SHP77 (cell line): Measurements from ENCODE around the gene LSM8.
"Not testable (repeated sequence)": the region's sequence is repeated elsewhere in the genome, so short reads cannot be mapped to it uniquely, and the experiment has no call there.

Experiments
- DNase-seq, 2 experiments: peaks; one replicate each; lab custom pipeline; 2025; lab: John Stamatoyannopoulos, UW

Gene LSM8

DNA sequence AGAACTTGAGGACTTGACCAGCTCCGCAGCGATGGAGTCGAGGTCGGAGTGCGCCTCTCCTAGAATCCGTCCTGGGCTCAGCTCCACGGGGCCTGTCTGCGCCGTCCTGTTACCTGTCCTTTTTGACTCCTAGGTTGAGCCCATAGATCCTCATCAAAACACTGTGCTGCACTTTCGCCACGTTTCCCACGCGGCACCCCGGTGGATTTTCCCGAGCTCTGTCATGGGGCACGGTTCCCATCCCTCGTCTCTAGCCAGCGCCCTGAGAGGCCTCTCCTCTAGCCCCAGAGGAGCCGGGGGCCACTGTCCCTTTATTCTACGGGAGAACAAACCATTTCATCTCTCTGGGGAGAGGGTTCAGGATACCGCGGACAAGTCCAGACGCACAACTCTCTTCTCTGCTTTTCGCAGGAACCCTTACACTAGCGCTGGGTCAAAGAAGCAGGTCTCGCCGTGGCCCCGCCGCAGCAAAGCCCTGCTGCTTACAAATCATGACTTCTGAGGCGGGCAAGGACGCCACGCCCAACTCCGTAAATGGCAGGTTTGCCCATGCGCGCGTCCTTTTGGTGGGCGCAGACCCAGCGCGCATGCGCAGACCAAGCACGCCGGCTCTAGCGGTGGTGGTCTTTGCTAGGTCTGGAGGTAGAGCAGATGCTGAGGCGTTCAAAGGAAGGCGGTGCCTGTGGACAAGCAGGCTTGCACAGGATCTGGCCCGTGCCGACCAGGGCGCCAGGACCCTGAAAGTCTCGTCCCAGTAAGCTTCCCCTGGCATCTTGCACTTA, 30.3 kb downstream of the LSM8 start:
- DNase-seq, result no peak

DNA sequence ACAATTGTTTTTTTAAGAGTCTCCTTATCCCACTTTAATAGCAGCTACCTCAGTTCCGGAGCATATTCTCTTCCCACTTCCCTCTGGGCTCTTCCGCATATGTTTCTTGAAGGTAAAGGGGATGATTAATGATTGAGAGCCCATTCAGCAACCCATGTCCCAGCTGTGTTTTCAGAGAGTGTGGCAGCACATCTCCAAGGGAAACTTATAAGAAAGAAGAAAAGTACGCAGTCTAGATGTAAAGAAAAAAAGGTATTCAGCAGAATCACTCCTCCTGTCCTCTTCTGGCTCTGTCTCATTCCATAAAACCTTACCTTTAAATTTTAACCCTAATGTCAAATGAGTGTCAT, 30.8 kb downstream of the LSM8 start:
- DNase-seq, result no peak

DNA sequence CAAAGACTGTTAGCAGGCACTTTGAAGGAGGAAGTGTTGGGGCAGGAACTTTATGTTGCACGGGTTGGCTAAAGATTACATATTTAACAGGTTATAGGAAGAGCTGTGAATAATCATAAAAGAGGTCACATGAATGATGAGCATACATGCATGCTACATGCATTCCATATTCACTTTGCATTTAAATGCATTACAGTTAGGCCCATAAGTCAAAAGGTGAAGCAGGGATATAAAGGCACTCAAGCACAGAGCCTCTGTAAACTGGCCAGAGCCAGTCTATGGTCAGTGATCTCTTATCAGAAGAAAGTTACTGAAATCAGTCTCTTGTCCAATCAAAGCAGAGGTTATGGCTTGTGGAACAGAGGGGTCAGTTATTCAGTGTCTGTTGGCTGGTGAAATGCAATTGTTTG, 33.3 kb downstream of the LSM8 start:
- DNase-seq, result no peak

DNA sequence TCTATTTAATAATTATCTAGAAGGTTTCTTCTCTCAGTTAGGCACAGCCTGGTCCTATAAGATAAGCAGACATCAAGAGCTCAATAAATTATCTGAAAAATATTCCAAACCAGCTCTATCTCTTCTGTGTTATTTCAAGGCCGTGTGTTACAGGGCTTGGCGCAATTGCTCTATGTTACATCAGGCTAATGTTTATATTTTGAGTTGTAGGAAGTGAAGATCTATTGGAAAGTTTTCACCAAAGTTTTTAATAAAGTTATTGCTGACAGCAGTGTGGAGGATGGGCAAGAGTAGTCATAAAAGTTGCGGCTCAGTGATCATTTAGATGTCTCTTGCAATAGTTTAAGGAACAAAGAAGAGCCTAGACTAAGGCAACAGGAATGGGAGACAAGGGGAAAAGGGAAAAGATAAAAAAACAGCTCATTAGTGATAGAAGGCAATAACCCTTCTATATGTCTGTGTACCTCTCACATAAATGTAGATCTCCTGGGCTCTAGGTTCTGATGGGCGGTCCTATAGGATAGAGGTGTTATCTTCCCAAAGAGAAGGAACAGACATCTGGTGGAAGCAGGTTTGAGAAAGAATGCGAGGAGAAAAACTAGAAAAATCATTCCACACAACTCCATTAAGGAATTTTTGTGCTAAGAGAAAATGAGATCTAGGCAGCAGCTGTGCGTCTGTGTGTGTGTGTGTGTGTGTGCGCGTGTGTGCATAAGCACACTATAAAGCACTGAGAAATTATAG, 34.6 kb downstream of the LSM8 start:
- no peak for DNase-seq

DNA sequence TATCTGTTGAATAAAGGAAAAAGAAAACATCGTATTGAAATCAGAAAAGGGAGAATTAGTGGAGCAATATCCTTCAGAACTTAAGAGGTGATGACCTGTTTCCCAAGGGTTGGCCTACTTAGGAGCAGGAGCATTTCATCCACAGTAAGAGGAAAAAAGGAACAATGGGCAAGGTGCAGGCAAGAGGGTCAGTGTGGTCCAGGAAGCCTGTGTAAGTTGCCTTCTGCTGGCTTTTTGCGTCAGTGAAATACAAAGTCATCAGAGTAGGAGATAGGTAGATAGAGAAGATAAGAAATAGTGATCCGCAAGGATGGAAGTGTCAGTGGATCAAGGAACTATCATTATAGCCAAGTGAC, 35.2 kb downstream of the LSM8 start:
- DNase-seq, result no peak

DNA sequence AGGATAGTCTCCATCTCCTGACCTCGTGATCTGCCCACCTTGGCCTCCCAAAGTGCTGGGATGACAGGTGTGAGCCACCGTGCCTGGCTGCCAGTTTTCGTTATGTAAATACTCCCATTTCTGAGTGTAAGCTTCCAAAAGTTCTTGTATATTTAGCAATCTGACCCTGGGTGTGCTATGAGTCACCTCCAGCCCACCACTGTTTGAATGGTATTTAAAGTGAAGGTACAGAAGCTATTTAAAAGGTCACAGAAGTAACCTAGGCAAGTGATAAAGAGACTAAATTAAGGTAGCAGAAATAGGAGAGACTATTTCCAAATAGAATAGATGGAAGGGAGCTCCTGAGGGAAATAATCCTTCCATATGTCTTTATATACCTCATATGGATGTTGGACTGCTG, 36.6 kb downstream of the LSM8 start:
- DNase-seq, result no peak

DNA sequence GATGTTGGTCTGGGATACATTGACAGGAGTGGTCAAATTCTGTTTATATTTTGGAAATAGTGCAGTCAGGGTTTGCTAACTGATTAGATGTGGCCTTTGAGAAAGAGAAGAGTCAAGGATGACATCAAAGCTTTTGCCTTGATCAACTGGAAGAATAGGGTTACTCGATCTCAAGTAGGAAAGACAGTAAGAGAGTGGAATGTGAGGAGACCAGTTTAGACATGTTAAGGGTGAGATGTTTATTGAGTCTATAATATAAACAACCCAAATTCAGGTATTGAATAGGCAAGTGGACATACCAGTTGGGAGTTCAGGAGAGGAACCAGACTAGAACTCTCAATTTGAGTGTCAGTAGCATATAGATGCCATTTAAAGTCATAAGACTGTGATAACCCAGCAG, 38.6 kb downstream of the LSM8 start:
- no peak for DNase-seq

DNA sequence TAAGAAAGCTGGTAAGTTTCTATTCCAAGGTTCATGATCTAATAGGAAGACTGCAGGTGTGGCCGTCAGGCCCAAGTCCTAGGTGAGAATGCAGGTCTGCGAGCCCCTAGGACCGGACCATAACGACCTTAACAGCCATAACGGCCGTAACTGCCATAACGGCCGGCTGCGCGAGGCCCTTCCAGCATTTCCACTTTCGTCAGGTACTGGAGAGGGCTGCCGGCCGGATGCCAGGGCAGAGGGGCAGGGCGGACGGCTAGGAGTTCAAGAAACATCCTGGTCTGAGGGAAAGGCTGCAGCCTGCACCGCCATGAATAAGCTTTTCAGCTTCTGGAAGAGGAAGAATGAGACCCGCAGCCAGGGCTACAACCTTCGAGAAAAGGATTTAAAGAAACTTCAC, 40.6 kb downstream of the LSM8 start, which contains the start of gene ANKRD7:
Gene ANKRD7 (plus strand): TSS at position 184 of the 400 bp plus-strand sequence. CDS start 127 bp downstream, at position 311.
- DNase-seq, result no peak

DNA sequence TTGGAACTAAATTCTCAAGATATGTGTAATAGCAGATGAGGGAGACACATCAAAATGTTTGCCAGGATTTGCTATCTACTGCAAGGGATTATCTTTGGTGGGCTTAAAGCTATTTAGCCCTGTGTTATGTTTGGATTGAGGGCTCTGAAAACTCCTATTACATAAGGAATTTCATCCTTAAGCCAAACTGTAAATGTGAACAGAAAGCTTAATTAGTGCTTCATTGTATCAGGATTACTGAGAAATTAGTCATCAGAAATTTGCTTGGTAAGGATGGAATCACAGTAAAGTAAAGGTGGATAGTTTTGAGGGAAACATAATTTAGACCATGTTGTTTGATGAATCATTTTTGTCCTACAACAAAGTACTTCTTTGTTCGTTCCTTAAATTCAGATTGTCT, 48.9 kb downstream of the LSM8 start:
- DNase-seq, result no peak

DNA sequence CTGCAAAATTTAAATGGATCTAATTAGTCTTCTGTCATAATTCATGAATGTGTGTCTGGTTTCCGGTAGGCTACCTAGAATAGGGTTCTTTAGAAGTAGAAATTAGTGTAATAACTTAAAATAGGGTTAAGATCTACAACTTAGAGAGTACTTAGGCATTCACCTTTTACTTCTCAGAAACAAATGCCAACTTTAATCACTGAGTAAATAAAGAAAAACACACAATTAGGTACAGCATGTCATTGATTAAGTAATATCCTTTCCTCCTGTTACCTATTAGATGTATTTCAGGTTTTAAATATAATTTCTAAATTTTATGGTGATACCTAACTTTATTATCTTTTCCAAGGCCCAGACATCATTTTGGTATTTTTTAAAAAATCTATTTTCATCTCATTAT, 49.8 kb downstream of the LSM8 start:
- DNase-seq, result no peak

DNA sequence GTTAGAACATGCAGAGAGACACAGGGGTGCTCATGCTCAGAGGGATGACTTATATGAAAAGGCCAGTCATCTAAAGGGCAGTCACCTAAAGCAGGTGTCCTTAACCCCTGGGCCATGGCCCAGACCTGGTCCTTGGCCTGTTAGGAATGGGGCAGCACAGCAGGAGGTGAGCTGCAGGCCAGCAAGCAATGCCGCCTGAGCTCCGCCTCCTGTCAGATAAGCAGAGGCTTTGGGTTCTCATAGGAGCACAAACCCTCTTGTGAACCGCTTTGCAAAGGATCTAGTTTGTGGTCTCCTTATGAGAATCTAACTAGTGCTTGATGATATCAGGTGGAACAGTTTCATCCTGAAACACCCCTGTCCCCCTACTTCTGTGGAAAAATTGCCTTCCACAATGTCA, 55.0 kb downstream of the LSM8 start:
- DNase-seq, result no peak

DNA sequence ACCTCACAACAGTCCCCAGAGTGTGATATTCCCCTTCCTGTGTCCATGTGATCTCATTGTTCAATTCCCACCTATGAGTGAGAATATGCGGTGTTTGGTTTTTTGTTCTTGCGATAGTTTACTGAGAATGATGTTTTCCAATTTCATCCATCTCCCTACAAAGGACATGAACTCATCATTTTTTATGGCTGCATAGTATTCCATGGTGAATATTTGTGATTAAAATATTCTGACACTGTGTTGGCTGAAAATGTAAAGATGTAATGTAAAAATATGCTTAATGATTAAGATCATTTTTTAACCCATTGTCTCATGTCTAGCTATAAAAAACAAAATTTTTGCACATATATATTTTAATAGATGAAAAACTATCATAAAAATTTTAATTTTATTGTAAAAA, 56.4 kb downstream of the LSM8 start:
- DNase-seq, result not testable (repeated sequence)
